ENCODE measurements around the gene CNN2. TPM values are rescaled to one million over a fixed set of nuclear protein-coding genes. Genes with fewer than 3 reads are reported as not detected.

Gene CNN2
- total and polyA plus RNA-seq, 2 of the 13 experiments (the other 11 are each of a cell fraction or from before 2014, with no cell fraction given): 63.6 to 70.0 TPM

DNA sequence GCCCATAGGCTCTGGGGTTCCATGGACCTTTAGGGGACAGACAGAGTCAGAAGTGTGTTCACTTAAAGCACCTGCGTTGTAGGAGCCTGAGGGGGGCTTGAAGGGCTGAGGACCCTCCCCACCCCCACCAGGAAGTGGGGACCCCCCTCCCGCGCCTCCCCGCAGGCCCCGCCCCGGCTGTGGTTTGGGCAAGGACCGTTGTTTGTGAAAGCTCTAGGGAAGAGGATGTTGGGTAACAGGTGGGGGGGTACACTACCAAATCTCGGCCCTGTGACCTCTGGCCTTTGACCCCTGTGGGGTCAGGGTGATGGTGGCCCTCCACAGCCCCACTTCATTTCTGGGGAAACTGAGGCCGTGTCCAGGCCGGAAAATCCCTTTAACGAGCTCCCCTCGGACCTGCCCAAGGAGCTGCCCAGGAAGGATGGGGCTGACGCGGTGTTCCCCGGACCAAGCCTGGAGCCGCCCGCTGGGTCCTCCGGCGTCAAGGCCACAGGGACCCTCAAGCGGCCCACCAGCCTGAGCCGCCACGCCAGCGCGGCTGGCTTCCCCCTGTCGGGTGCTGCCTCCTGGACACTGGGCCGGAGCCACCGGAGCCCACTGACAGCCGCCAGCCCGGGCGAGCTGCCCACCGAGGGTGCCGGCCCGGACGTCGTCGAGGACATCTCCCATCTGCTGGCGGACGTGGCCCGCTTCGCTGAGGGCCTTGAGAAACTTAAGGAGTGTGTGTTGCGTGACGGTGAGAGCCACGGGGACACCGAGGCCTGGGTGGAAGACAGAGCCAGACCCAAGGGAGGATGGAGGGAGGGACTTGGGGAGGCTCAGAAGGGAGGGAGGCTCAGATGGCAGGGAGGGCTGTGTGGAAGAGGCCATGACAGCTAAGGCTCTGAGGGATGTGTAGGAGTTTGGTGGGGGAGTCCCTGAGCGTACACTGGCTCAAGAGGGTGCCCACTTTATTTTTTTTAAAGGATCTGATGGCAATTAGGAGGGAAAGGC is 41.9 kb downstream of the CNN2 start (continued):
- TF ChIP-seq, protein P1, sequence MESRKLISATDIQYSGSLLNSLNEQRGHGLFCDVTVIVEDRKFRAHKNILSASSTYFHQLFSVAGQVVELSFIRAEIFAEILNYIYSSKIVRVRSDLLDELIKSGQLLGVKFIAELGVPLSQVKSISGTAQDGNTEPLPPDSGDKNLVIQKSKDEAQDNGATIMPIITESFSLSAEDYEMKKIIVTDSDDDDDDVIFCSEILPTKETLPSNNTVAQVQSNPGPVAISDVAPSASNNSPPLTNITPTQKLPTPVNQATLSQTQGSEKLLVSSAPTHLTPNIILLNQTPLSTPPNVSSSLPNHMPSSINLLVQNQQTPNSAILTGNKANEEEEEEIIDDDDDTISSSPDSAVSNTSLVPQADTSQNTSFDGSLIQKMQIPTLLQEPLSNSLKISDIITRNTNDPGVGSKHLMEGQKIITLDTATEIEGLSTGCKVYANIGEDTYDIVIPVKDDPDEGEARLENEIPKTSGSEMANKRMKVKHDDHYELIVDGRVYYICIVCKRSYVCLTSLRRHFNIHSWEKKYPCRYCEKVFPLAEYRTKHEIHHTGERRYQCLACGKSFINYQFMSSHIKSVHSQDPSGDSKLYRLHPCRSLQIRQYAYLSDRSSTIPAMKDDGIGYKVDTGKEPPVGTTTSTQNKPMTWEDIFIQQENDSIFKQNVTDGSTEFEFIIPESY (CRISPR knock-in tag; IDR thresholded peaks at IDR 0.05): no peak
- TF ChIP-seq TCF7L2 (IDR thresholded peaks at IDR 0.05; ENCODE audit: low read depth, low read length) (no peak), YY1 (IDR thresholded peaks at IDR 0.05; ENCODE audit: insufficient read depth, insufficient replicate concordance, low read depth, low read length) (peak; percentile 15), ZIK1 (CRISPR knock-in tag; IDR thresholded peaks at IDR 0.05; ENCODE audit: borderline replicate concordance, low read depth) (no peak), MED8 (CRISPR knock-in tag; IDR thresholded peaks at IDR 0.05; ENCODE audit: insufficient replicate concordance) (no peak), BRD4 (CRISPR knock-in tag; IDR thresholded peaks at IDR 0.05) (no peak), ZNF704 (CRISPR knock-in tag; IDR thresholded peaks at IDR 0.05; ENCODE audit: borderline replicate concordance) (no peak), DDIT3 (CRISPR knock-in tag; IDR thresholded peaks at IDR 0.05) (no peak), CSRNP2 (CRISPR knock-in tag; conservative IDR thresholded peaks at IDR 0.05; ENCODE audit: low read depth) (no peak), TFDP2 (CRISPR knock-in tag; IDR thresholded peaks at IDR 0.05) (no peak)
- TF ChIP-seq, protein P2, sequence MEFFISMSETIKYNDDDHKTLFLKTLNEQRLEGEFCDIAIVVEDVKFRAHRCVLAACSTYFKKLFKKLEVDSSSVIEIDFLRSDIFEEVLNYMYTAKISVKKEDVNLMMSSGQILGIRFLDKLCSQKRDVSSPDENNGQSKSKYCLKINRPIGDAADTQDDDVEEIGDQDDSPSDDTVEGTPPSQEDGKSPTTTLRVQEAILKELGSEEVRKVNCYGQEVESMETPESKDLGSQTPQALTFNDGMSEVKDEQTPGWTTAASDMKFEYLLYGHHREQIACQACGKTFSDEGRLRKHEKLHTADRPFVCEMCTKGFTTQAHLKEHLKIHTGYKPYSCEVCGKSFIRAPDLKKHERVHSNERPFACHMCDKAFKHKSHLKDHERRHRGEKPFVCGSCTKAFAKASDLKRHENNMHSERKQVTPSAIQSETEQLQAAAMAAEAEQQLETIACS (CRISPR knock-in tag; IDR thresholded peaks at IDR 0.05): no peak
- TF ChIP-seq, protein P3, sequence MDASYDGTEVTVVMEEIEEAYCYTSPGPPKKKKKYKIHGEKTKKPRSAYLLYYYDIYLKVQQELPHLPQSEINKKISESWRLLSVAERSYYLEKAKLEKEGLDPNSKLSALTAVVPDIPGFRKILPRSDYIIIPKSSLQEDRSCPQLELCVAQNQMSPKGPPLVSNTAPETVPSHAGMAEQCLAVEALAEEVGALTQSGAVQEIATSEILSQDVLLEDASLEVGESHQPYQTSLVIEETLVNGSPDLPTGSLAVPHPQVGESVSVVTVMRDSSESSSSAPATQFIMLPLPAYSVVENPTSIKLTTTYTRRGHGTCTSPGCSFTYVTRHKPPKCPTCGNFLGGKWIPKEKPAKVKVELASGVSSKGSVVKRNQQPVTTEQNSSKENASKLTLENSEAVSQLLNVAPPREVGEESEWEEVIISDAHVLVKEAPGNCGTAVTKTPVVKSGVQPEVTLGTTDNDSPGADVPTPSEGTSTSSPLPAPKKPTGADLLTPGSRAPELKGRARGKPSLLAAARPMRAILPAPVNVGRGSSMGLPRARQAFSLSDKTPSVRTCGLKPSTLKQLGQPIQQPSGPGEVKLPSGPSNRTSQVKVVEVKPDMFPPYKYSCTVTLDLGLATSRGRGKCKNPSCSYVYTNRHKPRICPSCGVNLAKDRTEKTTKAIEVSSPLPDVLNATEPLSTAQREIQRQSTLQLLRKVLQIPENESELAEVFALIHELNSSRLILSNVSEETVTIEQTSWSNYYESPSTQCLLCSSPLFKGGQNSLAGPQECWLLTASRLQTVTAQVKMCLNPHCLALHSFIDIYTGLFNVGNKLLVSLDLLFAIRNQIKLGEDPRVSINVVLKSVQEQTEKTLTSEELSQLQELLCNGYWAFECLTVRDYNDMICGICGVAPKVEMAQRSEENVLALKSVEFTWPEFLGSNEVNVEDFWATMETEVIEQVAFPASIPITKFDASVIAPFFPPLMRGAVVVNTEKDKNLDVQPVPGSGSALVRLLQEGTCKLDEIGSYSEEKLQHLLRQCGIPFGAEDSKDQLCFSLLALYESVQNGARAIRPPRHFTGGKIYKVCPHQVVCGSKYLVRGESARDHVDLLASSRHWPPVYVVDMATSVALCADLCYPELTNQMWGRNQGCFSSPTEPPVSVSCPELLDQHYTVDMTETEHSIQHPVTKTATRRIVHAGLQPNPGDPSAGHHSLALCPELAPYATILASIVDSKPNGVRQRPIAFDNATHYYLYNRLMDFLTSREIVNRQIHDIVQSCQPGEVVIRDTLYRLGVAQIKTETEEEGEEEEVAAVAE (CRISPR knock-in tag; IDR thresholded peaks at IDR 0.05; ENCODE audit: borderline replicate concordance): no peak

Measured in HepG2 (cell line).